Urothelium cell line (cell line): ENCODE data around the gene ZCCHC7.
"Not testable (repeated sequence)": the region's sequence is repeated elsewhere in the genome, so short reads cannot be mapped to it uniquely, and the experiment has no call there.

Source experiments
- DNase-seq: peaks from one replicate; pipeline ENCODE4 v3.0.0; 2011; ENCODE audit warnings: low spot score, mixed read lengths
- FAIRE-seq: peaks from 2 replicates; lab custom pipeline; 2011; peaks lifted over from hg19 to GRCh38; lab: Jason Lieb, UNC

The ZCCHC7 gene

DNA sequence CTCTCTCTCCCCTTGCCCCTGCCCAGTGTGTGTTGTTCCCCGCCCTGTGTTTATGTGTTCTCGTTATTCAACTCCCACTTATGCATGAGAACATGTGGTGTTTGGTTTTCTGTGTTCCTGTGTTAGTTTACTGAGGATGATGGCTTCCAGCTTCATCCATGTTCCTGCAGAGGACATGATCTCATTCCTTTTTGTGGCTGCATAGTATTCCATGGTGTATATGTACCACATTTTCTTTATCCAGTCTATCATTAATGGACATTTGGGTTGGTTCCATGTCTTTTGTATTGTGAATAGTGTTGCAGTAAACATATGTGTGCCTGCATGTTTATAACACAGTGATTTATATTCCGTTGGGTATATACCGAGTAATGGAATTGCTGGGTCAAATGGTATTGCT lies 83.1 kb downstream of the ZCCHC7 start:
- DNase-seq, FAIRE-seq: not testable (repeated sequence)

DNA sequence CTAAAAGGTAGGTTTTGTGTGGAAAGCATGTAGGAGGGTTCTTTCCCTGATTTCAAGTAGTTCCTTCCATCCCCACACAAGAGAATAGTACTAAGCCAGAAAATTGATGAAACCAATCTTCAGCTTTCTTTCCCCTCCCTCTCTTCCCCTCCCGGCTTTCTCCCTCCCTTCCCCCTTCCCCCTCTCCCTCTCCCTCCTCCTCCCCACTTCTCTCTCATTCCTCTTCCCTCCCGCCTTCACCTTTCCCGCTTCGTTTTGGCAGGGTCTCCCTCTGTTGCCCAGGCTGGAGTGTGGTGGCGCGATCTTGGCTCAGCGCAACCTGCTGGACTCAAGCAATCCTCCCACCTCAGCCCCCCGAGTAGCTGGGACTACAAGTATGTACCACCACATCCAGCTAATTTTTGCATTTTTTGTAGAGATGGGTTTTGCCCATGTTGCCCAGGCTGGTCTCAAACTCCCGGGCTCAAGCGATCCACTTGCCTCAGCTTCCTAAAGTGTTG lies 85.8 kb downstream of the ZCCHC7 start:
- FAIRE-seq (no peak), DNase-seq (no peak)

DNA sequence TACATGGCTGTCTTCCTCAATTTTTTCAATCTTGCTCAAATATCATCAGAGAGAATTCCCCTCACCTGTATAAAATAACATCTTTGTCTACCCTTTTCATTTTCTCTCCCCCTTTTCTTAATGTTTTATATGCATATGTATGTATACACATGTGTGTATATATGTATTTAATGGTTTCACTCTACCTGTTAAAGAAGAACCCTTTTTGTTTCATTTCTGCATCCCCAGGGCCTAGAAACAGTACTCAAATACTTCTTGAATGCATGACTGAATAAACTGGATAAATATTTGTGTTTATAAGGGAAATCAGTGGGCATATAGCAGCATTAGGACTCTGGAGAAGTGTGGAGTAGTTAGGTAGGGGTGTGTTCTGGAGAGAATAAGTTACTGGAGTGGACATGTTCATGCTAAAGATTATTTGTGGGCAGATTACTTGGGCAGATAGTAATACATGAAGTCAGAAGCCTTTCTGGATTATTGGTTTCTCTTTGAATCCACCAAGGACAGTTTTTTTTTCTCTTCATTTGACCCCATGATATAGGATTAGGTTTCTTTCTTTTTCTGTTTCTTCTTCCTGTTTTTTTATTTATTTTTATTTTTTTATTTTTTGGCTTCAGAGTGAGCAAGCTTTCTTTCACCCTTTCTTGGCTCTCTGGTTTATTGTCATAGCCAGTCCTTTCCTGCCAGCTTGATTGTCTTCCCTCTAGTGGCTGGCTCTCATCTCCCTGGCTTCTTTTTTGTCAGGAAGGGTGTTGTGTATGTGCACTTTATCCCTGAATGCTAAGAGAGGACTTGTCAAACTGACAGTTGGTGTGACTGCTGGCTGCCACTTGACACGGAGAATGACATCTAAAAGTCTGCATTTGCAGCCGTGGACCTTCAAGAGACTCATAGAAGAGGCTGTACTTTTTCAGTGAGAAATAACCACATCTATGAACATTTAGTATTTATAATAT lies 89.3 kb downstream of the ZCCHC7 start:
- FAIRE-seq = no peak
- no peak for DNase-seq

DNA sequence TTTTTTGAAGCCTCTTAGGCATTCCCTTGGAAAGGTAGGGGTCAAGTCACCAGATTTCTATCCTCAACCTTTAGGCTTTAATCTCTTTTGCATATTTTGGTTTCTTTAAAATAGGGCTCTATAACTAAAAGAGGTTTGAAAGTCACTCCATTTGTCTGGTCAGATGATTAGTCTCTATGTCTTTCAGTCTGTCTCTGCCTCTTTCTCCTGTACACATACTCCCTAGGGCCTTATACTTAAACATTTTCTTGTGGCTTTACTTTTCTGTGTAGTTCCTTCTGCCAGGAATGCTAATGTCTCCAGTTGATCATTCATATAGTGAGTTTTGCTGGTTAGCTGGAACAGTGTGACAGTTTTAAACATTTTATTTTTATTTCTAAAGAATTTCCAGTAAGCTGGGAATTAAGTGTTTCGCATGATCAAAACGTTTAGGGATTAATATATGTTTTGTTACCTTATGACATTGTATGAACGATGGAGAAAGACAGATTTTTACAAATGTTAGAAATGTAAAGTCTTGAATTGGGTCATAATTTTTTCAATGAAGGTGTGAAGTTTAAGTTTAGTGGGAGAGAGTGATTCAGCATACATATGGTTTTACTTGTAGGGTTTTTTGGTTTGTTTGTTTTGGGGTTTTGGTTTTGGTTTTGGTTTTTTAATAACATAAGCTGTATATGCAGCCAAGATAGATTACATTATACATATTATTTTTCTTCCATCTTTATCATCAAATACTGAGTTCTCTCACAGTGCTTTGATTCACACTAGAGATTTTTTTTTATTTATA lies 90.6 kb downstream of the ZCCHC7 start:
- no peak for DNase-seq
- no peak for FAIRE-seq

DNA sequence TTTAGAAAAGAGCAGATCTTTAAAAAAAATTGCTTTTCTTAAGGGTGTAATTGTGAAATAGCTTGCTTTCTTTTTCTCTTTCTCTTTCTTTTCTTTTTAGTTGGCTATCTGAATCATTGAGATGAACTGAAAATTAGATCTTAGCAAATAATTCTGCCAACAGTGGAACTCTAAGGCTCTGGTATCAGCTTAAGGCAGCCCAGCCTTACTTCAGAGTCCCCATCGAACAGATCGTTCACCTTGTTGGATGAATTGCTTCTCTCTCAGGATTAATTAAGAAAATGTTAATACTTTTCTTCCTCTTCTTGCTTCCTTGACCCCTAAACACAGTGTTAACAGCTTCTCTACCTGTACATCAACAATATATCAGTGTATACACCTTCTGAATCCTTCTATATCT lies 92.1 kb downstream of the ZCCHC7 start:
- FAIRE-seq = no peak
- DNase-seq = no peak

DNA sequence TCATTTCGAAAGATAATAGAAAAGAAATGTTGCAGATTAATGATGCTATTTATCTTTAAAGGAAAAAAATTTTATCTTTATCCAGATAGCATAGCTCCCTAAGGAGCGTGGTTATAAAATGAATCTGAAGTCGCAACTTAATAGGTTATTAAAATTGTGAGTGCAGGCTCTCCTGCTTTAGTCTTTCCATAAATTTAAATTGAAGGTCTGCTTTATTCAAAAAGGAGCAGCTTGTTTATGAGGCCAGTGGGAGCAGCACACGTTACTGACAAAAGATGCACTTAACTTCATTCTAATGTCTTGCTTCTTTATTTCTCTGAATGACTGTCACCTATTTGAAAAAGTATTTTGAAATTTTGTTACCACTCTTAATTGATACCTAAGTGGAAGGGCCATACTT lies 95.0 kb downstream of the ZCCHC7 start:
- FAIRE-seq = no peak
- DNase-seq = no peak

DNA sequence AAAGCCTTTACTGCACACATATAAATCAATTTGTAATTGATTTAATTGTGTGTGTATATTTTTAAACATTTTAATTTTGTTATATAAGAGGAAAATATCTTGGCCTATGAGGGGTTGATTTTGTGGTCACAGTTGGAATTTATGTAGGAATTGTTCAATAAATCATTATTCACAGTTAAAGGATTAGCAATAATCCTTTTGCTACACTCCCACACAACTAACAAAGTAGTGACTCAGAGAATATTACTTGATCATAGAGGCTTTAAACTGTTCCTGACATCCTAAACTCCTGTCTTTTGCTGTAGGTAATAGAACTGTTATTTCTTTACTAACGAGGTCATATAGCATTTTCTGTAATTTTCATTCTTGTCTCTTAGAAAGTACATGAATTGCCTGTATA lies 95.5 kb downstream of the ZCCHC7 start:
- no peak for FAIRE-seq
- DNase-seq = peak; percentile 14

DNA sequence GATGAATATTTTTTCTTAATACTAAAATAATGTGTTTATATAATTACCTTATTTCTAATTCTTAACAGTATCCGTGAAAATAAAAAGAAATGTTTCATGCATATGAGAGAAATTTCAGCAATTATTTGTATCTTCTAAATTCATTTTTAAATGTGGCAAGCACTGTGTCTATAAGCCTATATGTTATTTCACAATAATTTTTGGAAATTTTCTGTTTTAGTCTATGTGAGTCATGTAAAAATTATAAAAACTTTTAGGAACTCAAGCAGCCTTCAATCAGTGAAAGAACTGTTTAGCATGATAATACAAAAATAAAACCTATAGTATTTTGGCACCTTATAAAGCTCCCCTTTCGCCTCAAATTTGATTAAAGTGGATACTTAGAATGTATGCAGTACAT lies 96.8 kb downstream of the ZCCHC7 start:
- FAIRE-seq (no peak), DNase-seq (no peak)

DNA sequence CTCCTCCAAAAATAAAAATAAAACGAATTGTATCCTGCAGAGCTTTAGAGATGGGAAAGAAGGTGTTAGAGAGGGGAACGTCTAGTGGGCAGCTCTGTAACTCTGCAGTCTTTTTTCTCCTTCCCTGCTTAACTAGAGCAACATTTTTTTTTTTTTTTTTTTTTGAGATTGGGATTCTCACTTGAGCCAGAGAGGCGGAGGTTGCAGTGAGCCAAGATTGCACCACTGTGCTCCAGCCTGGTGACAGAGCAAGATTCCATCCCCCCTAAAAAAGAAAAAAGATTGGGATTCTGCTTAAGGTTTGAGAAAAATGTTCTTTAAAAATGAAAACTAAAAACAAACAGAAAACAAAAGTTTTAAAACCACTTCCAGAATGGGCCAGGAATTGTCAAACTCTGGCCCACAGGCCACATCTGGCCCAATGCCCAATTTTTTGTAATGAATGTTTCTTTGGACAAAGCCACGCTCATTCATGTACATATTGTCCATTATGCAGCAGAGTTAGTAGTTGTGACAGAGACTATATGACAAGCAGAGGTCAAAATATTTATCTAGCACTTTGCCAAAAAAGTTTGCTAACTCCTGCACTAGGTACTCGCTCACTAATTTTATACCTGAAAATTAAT lies 98.5 kb downstream of the ZCCHC7 start:
- DNase-seq (no peak), FAIRE-seq (no peak)

DNA sequence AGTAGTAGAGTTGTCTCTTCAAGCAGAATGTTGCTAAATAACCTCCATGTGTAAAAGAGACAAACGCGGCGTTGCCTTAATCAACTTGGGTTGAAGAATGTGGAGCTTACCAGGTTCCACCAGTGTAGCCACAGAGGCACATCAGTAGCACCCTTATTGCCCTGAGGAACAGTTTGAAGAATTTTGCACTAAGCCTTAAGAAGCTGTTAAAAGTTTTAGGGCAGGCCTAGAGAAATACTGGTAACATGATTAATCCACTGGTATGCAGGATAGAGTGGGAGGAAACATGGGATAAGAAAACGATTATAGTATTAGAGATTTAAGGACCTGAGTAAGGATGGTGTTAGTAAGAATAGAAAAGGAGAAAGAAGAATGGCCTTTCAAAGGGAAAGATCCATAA lies 100.6 kb downstream of the ZCCHC7 start:
- no peak for DNase-seq

DNA sequence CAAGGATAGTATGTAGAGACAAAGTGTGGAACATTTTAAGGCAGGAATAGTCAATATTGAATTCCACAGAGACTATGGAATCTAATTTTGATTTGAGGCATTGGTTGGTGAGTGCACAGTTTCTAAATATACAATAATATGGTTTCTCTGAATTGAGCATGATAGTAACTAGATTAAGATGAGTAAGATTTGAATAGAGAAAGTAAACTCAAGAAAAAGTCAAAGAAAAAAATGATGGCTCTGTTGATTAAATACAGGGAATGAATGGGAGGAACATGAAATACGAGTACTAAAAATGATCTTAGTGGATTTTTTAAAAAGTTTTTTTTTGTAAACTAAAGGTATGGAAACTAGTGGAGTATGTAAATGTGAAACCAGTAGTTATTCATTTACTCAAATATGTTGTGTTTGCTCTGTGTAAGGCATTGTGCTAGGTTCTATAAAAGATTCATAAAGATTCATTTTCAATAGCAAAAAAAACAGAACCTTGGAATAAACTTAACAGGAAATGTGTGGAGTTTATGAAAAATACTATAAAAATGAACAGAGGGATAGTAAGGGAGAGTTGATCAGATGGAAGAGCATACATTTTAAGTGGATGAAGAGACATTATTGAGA lies 101.2 kb downstream of the ZCCHC7 start:
- DNase-seq = no peak
- FAIRE-seq = no peak

More for the DNA sequence above, 100.6 kb downstream of the ZCCHC7 start:
- no peak for FAIRE-seq

DNA sequence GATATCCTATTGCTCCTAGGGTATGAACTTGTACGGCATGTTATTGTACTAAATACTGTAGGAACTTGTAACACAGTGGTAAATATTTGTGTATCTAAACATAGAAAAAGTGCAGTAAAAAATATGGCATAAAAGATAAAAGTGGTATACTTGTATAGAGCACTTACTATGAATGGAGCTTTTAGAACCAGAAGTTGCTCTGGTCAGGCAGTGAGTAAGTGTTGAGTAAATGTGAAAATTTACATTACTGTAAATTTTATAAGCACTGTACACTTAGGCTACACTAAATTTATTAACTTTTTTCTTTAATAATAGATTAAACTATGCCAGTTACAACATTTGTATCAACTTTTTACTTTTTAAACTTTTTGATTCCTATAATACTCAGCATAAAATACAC lies 109.1 kb downstream of the ZCCHC7 start:
- no peak for FAIRE-seq
- no peak for DNase-seq

DNA sequence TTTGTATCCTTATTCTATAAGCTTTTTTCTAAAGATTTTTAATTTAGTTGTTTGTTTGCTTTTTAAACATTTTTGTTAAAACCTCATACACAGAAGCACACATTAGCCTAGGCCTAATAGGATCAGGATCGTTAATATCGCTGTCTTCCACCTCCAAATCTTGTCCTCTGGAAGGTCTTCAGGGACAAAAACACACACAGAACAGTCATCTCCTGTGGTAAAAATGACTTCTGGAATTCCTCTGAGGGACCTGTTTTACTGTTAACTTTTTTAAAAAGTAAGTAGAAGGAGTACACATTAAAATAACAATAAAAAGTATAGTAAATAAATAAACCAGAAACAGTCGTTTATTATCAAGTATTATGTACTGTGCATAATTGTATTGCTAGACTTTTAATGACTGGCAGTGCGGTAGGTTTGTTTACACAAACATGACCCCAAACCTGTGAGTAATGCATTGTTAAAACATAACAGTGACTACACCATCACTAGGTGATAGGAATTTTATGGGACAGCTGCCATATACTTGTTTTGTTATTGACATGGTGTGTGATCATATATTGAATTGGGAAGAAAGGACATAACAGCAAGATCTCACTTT lies 109.6 kb downstream of the ZCCHC7 start:
- no peak for FAIRE-seq

DNA sequence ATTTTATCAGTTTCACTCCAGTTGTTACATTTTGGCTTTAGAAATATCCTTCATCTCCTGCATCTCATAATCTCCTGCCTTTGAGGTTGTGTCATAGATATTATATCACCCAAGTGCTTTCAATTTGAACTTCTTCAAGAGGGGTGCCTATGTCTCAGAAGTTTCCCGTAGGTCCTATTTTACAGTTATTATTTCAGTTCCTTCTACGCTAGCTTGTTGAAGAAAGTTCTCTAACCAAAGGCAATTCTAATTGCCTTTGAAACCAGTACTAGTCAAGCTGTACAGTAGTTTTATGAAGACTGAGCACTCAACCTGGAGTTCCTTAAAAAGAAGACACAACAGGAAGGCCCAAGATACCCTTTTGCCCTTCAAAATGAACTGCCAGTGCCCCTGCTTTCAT lies 116.4 kb downstream of the ZCCHC7 start:
- FAIRE-seq (no peak), DNase-seq (no peak)

More for the DNA sequence above, 109.6 kb downstream of the ZCCHC7 start:
- peak; percentile 17 for DNase-seq

DNA sequence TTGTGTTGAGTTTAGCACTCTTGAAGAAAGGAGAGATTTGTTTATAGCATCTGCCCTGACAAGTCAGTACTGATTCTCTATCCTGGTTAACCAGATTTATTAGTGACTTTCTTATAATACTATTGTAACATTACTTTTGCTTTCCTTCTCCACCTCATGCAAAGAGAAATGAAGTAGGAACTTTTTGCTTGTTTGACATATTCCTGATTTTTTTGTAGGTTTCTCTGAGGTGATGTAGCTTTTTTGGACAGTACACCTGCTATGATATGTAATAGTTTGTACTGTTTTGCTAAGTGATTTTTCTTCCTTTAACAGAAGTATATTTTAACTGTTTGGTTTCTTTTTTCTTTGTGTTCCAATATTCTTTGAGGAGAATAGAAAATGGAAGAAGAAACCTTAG lies 117.7 kb downstream of the ZCCHC7 start:
- DNase-seq (no peak), FAIRE-seq (no peak)

DNA sequence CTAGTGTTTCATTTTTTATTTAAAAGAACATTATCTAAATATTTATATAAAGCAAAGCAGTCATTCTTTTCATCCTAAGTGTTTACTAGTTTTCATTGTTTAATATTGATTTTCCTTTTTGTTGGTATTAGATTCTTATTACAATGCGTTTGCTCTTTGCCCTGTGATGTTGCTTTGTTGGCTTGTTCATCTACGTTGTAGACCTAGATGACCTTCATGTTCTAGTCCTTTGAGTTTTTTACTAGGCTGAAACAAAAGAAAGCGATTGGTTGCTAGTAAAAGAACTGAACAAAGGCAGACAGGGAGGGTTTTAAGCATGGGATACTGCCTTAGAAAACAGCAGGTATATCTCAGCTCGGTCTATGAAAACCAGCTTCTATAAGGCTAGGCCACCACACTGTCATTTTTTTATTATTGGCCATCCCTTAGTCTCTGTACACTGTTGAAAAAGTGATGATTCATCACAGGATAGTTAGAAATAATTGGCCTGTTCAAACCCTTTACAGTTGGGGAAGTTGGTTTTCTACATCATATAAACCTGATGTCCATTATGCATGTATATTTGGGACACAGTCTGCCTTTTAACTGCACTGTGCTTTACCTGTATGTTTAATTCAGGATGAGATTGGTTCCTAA lies 119.0 kb downstream of the ZCCHC7 start:
- no peak for DNase-seq
- no peak for FAIRE-seq

DNA sequence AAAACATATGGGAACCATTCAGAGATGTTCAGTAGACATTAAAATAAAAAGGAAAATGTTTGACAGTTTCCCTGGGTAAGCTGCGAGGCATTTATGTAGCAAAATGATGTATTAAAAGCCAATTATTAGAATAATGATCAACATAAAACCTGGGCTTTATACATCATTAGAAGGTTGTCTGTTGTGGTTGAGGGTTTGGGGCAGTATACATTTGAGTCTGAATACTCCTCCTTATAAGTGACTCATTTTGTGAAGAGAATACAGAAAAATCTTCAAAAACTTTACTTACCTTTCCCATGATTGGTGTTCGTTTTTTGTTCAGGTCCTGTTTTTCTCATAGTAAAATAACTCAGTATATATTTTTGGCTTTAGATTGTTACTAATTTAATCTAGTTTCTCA lies 119.5 kb downstream of the ZCCHC7 start:
- FAIRE-seq (no peak), DNase-seq (no peak)

DNA sequence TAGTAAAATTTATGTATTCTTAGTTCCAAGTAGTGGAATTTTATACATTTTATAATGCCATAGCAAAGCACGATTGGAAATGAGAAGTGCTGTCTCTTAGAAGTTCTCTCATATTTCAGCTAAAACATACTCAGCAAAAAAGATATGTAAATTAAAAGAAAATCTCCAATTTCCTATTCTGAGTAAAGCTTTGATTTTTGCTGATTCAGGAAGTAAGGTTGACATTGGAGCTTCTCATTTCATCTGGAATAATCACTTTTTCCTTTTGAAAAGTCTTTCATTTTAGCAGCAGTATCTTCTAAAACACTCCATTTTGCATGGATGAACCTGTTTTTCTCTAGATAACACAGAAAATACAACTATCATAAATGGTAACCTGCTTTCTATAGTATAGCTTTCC lies 121.0 kb downstream of the ZCCHC7 start:
- FAIRE-seq = no peak

DNA sequence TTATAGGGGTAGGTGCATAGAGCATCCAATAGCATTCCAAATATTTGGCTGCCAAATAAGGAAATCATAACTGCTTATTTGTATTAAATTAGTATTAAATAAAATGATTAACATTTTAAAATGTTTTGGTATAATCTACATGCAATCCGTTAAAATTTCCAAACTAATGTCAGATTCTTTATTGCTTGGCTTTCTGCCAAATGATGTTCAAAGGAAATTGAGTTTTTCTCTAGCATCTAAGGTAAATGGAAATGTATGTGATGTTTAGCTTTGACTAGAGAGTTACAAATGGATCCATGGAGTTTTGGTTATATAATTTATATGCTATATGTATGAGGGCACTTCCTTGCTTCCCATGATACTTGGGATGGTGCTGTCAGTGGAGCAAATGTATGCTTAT lies 121.7 kb downstream of the ZCCHC7 start:
- FAIRE-seq (no peak), DNase-seq (no peak)

More for the DNA sequence above, 121.0 kb downstream of the ZCCHC7 start:
- no peak for DNase-seq
